ENCODE measurements around the gene MYOM1.

Gene MYOM1

GRCh38 chr18:3153107-3153704, 66.6 kb downstream of the MYOM1 start:
- no peak for DNase-seq (ENCODE audit: low read depth in 4 of 4, low spot score in 1 of 4)

DNA sequence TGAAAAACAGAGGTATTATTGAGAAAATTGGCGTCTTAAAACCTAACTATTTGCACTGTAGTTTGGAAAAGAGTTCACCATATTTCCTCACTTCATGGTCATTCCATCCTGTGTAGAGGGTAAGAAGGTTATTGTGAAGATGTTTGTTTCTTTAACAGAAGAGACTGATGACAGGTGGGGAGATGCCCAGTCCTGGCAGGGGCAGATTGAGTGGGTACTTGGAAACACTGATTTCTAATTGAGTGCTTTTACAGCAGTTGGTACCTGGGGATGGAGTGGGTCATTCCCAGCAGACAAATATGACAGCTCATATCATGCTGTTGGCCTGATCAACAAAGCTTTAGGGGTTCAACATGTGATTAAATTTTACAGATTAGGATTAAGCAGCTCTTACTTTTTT, 67.5 kb downstream of the MYOM1 start:
- DNase-seq (ENCODE audit: low read depth in 4 of 4, low spot score in 1 of 4), result no peak

DNA sequence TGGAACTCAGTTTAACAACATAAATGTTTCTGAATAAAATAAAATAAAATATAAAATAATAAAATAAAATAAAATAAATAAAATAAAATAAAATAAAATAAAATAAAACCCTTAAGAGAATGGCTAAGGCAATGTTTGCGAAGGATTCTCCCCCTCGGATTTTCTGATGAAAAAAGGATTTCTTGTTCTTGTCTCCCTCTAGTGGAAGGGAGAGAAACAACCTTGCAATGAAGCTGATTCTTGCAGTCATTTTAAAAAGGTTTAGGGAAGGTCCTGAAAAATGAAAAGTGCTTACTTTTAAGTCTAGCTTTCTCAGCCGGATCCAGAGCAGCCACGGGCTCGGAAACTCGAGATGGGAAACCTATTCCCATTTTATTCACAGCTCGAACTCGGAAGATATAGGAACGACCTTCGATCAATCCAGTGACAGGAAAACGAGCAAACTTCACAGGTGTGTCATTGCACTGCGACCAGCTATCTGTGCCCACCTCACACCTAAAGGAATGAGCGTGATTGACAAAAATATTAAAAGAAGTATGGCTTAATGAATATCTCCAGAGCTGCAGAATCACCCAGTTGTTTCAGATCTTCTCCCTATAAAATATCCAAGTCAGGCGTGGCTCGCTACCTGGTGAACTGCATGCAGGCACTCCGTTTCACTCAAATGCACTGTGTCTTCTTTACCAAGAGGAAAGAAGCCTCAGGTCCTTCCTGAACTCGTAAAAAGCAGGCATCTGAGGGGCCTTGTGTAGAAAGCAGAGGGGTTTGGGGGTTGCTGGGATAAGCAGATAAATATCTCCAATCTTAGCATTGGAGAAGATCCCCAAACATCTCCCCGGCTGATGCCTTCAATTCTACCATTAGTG, 68.1 kb downstream of the MYOM1 start:
- no peak for DNase-seq (ENCODE audit: low read depth in 4 of 4, low spot score in 1 of 4)

GRCh38 chr18:3150688-3151087, 69.1 kb downstream of the MYOM1 start:
- no peak for DNase-seq (ENCODE audit: low read depth in 4 of 4, low spot score in 1 of 4)

GRCh38 chr18:3150274-3150673, 69.5 kb downstream of the MYOM1 start:
- no peak for DNase-seq (ENCODE audit: low read depth in 4 of 4, low spot score in 1 of 4)

DNA sequence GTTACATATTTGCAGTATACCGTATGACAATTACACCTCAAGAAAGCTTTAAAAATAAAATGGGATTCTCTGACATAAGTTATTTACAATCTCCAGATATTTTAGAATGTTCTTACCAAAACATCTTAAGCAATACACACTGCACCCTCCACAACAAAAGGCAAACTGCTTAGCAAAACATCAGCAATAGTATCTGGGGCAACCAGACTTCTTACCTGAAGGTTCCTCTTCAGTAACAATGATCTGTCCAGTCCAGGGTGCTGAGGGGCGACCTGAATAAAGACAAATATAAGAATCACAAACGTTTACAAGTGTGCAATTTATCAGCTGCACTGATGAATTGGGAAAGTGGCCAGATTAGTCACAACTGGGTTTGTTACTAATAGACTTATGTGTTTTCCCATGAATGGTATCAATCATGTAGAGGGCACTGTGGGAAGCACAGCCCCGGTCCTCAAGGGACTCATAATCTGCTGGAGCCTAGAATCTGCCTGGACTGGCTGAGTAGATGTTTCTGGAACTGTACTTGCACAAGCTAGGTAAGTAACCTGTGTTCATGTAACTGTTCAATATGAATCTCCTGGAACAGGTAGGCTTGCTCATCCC, 70.7 kb downstream of the MYOM1 start:
- DNase-seq (ENCODE audit: low read depth in 4 of 4, low spot score in 1 of 4), result no peak

- DNase-seq (ENCODE audit: low read depth in 4 of 4, low spot score in 1 of 4), result no peak
Observed at GRCh38 chr18:3147935-3148554, 71.7 kb downstream of the MYOM1 start.

- DNase-seq (ENCODE audit: low read depth in 4 of 4, low spot score in 1 of 4), result no peak
Observed at GRCh38 chr18:3140986-3141639, 78.7 kb downstream of the MYOM1 start.

DNA sequence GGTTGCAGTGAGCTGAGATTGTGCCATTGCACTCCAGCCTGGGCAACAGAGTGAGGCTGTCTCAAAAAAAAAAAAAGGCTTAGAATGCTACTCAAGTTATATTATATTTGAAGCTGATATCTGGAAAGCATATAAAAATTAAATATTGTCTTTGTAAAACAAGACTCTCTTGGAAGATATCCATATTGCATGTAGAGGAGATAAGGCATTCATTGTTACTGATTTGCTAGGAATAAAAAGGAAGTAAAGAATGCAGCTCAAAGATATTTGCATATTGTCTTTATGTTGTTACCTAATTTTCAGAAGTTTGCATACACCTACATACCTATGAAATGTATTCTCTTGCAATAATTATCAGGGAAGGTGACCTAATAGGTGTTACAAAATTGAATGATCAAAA, 79.4 kb downstream of the MYOM1 start:
- no peak for DNase-seq (ENCODE audit: low read depth in 4 of 4, low spot score in 1 of 4)

DNA sequence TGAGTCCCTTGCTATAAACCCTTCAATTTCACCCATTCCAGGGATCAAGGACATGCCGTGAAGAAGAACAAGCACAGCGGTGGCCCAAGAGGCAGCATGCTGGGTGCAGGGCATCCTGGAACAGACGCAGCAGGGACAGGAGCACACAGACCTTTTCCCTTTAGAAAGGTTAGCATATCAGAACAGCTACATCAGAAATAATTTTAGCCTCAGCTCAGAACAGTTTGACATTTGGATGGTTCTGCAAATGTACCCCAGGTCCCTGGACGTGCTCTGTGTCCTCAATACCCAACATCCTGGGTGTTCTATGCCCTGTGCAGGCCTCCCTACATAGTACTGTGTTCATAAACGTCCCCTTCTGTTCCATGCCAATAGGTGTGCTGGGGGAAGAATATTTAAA, 80.4 kb downstream of the MYOM1 start:
- no peak for DNase-seq (ENCODE audit: low read depth in 4 of 4, low spot score in 1 of 4)

DNA sequence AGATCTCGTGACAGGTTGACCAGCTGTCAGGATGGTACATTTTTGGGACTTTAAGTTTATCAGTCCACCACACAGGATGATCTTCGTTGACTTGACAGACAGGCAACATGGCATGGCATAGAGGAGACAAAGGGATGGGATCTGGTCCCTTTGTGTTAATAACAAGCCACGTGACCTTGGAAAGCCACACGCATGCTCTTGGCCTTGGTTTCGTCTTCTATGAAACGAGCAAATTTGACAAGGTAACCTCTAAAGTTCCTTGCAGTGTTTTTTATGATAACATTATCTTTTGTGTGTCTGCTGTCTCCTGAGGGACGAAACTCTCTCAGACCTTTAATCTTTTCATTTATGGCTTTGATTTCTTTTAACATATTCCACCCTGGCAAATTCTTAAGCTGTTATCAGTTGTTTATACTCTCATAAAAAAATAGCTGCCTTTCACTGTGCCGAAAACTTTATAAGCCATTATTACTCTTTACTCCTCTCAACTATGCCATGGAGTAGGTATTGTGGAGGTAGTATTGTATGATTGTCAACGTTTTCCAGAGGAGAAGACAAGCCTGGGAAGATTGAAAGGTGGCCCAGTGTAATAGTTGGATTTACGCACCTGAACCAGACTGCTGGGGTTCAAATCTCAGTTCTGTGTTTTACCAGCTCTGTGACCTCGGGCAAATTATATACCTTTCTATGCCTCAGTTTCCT, 81.3 kb downstream of the MYOM1 start:
- DNase-seq (ENCODE audit: low read depth in 4 of 4, low spot score in 1 of 4), result no peak

GRCh38 chr18:3135536-3135935, 84.2 kb downstream of the MYOM1 start:
- no peak for DNase-seq (ENCODE audit: low read depth in 4 of 4, low spot score in 1 of 4)

DNA sequence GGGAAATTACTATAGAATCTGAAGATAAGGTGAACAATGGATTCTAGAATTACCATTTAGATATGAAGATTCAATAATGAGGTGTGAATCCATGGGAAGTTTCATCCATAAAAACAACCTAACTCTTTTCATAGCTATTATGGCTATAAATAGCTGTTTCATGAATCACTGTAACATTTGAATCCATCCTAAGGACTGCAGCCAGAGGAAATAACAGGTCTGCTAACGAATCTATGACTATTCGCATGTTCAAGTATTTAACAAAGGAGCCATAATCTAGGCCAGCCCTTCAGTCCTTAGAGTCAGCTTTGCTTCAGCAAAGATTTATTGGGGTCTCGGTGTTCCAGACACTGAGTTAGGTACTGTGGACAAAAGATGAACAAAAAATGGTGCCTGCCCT, 87.1 kb downstream of the MYOM1 start:
- DNase-seq (ENCODE audit: low read depth in 4 of 4, low spot score in 1 of 4), result no peak

- no peak for DNase-seq (ENCODE audit: low read depth in 4 of 4, low spot score in 1 of 4)
Observed at GRCh38 chr18:3130344-3130743, 89.4 kb downstream of the MYOM1 start.

- peak; percentile 63 to 75 (median 68) for DNase-seq (ENCODE audit: low read depth in 4 of 4, low spot score in 1 of 4)
Observed at GRCh38 chr18:3129053-3129864, 90.5 kb downstream of the MYOM1 start.

GRCh38 chr18:3126457-3127097, 93.2 kb downstream of the MYOM1 start:
- no peak for DNase-seq (ENCODE audit: low read depth in 4 of 4, low spot score in 1 of 4)

GRCh38 chr18:3124822-3125221, 94.9 kb downstream of the MYOM1 start:
- DNase-seq (ENCODE audit: low read depth in 4 of 4, low spot score in 1 of 4), result no peak

DNA sequence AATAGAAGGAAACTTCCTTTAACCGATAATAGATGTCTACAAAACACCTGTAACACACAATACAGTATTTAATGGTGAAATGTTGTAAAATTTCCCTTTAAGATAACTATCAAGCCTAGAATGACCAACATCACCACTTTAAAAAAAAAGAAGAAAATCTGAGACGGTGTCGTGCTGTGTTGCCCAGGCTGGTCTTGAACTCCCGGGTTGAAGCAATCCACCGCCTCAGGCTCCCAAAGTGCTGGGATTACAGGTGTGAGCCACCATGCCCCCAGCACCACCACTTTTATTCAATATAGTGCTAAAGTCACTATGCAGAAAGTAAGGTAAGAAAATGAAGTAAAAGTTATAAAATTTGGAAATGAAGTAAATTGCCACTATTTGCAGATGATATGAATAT, 96.9 kb downstream of the MYOM1 start:
- no peak for DNase-seq (ENCODE audit: low read depth in 4 of 4, low spot score in 1 of 4)

DNA sequence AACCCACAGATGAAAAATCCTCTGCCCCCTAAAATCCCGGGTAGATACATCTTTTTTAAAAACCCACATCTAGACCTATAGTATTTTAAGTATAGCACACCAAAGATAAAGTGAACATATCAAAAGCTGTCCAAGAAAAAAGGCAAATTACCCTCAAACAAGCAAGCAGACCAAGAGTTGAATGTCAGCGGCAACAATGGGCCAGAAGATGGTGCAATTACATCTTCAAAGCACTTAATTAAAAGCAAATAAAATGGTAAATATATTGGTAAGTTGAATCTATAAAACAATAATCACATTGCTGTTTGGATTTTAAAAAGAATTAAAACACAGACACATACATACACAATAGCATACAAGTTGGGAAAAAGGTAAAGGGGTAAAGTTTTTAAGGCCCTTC, 98.5 kb downstream of the MYOM1 start:
- DNase-seq (ENCODE audit: low read depth in 4 of 4, low spot score in 1 of 4), result no peak
